ENCODE data around the gene APBB1.

APBB1 gene

GRCh38 chr11:6420677-6421076 lies 1.8 kb upstream of the APBB1 start:
- in situ Hi-C loops (cut with HindIII; ENCODE audit: low sequenced_read_pairs) = no loop called here

GRCh38 chr11:6418557-6419008 lies 311 bp downstream of the APBB1 start:
- peak overlapping the region; percentile 78 for H3K4me3 ChIP-seq (ENCODE audit: low read depth, low read length)
- no peak for TF ChIP-seq CTCF (IDR thresholded peaks at IDR 0.05; ENCODE audit: low read depth, low read length, missing control alignments)
- DNase-seq (ENCODE audit: low read depth) = no peak
- in situ Hi-C loops (cut with HindIII; ENCODE audit: low sequenced_read_pairs) = no loop called here

More at GRCh38 chr11:6420677-6421076, 1.8 kb upstream of the APBB1 start:
- H3K4me3 ChIP-seq (ENCODE audit: low read depth, low read length) = no peak overlapping the region
- TF ChIP-seq CTCF (IDR thresholded peaks at IDR 0.05; ENCODE audit: low read depth, low read length, missing control alignments) = no peak
- no peak for DNase-seq (ENCODE audit: low read depth)

- in situ Hi-C loops (cut with HindIII; ENCODE audit: low sequenced_read_pairs) = no loop called here
- no peak for DNase-seq (ENCODE audit: low read depth)
- TF ChIP-seq CTCF (IDR thresholded peaks at IDR 0.05; ENCODE audit: low read depth, low read length, missing control alignments) = no peak
- peak overlapping the region; percentile 78 for H3K4me3 ChIP-seq (ENCODE audit: low read depth, low read length)
These were observed 862 bp downstream of the APBB1 start for GRCh38 chr11:6417907-6418556.

- no peak for DNase-seq (ENCODE audit: low read depth)
- no peak overlapping the region for H3K4me3 ChIP-seq (ENCODE audit: low read depth, low read length)
- in situ Hi-C loops (cut with HindIII; ENCODE audit: low sequenced_read_pairs) = no loop called here
- no peak for TF ChIP-seq CTCF (IDR thresholded peaks at IDR 0.05; ENCODE audit: low read depth, low read length, missing control alignments)
These were observed 3.1 kb downstream of the APBB1 start for GRCh38 chr11:6415797-6416196.

GRCh38 chr11:6414874-6415328 lies 4.0 kb downstream of the APBB1 start:
- no peak for TF ChIP-seq CTCF (IDR thresholded peaks at IDR 0.05; ENCODE audit: low read depth, low read length, missing control alignments)
- no peak for DNase-seq (ENCODE audit: low read depth)
- in situ Hi-C loops (cut with HindIII; ENCODE audit: low sequenced_read_pairs) = no loop called here
- no peak overlapping the region for H3K4me3 ChIP-seq (ENCODE audit: low read depth, low read length)

- no peak for DNase-seq (ENCODE audit: low read depth)
- H3K4me3 ChIP-seq (ENCODE audit: low read depth, low read length) = no peak overlapping the region
- in situ Hi-C loops (cut with HindIII; ENCODE audit: low sequenced_read_pairs) = no loop called here
- TF ChIP-seq CTCF (IDR thresholded peaks at IDR 0.05; ENCODE audit: low read depth, low read length, missing control alignments) = no peak
These were observed 5.1 kb downstream of the APBB1 start for GRCh38 chr11:6413791-6414201.

Measured in astrocyte of the cerebellum (primary cell).